Trophoblast cell (in vitro differentiated cells and primary cell): Measurements from ENCODE around the gene INTS1.

ENCODE experiments used
- DNase-seq, 2 donors: peaks; one replicate each; pipeline ENCODE4 v3.0.0-alpha.2; 2016
- H2AFZ ChIP-seq: 2 replicates; pipeline ENCODE4 v1.6.1; 2013; ENCODE audit warnings: low read length, moderate library complexity, mild to moderate bottlenecking; ENCODE audit not compliant: insufficient read depth, poor library complexity
- H2AK5ac ChIP-seq: 2 replicates; pipeline ENCODE4 v1.6.1; 2013; ENCODE audit warnings: mild to moderate bottlenecking, low read length
- H2BK120ac ChIP-seq: 2 replicates; pipeline ENCODE4 v1.6.1; 2013; ENCODE audit warnings: low read length, mild to moderate bottlenecking, moderate library complexity; ENCODE audit not compliant: insufficient read depth, poor library complexity
- H2BK12ac ChIP-seq: 2 replicates; pipeline ENCODE4 v1.6.1; 2013; ENCODE audit warnings: mild to moderate bottlenecking, low read length, moderate library complexity
- H2BK5ac ChIP-seq: 2 replicates; pipeline ENCODE4 v1.6.1; 2013; ENCODE audit warnings: low read length, low read depth, moderate library complexity, mild to moderate bottlenecking; ENCODE audit not compliant: poor library complexity
- H3K14ac ChIP-seq: 2 replicates; pipeline ENCODE4 v1.6.1; 2013; ENCODE audit warnings: mild to moderate bottlenecking, low read length
- H3K18ac ChIP-seq: 2 replicates; pipeline ENCODE4 v1.6.1; 2013; ENCODE audit warnings: mild to moderate bottlenecking, low read length
- H3K23ac ChIP-seq: 2 replicates; pipeline ENCODE4 v1.6.1; 2013; ENCODE audit warnings: low read length
- H3K27ac ChIP-seq: 2 replicates; pipeline ENCODE4 v1.5.1; 2013; ENCODE audit warnings: low read depth, mild to moderate bottlenecking, inconsistent platforms, low read length, moderate library complexity
- H3K27me3 ChIP-seq: 2 replicates; pipeline ENCODE4 v1.6.1; 2013; ENCODE audit warnings: inconsistent platforms, mild to moderate bottlenecking, low read length, moderate library complexity; ENCODE audit not compliant: insufficient read depth
- H3K36me3 ChIP-seq, 2 experiments: 1 replicate in 1 of 2; 2 replicates in 1 of 2; pipeline ENCODE4 v1.6.1; 2013; ENCODE audit warnings: low read length in 2 of 2, mild to moderate bottlenecking in 2 of 2, moderate library complexity in 1 of 2; ENCODE audit not compliant: insufficient read depth in 2 of 2, control insufficient read depth in 1 of 2
- H3K4ac ChIP-seq: 2 replicates; pipeline ENCODE4 v1.6.1; 2013; ENCODE audit warnings: low read depth, mild to moderate bottlenecking, low read length, moderate library complexity
- H3K4me1 ChIP-seq, 2 experiments: 1 replicate in 1 of 2; 2 replicates in 1 of 2; pipeline ENCODE4 v1.6.1; 2013; ENCODE audit warnings: low read length in 2 of 2, mild to moderate bottlenecking in 2 of 2, moderate library complexity in 1 of 2; ENCODE audit not compliant: insufficient read depth in 2 of 2, control insufficient read depth in 1 of 2
- H3K4me2 ChIP-seq: 2 replicates; pipeline ENCODE4 v1.6.1; 2013; ENCODE audit warnings: inconsistent platforms, mild to moderate bottlenecking, low read length, moderate library complexity
- H3K4me3 ChIP-seq: 2 replicates; pipeline ENCODE4 v1.5.1; 2013; ENCODE audit warnings: mild to moderate bottlenecking, low read depth, low read length, inconsistent platforms
- H3K79me1 ChIP-seq: one replicate; pipeline ENCODE4 v1.6.1; 2013; ENCODE audit warnings: low read length
- H3K79me2 ChIP-seq: 2 replicates; pipeline ENCODE4 v1.6.1; 2013; ENCODE audit warnings: low read length, mild to moderate bottlenecking; ENCODE audit not compliant: control insufficient read depth, insufficient read depth, poor library complexity
- H3K9ac ChIP-seq: 2 replicates; pipeline ENCODE4 v1.6.1; 2013; ENCODE audit warnings: mild to moderate bottlenecking, low read length
- H3K9me3 ChIP-seq: 2 replicates; pipeline ENCODE4 v1.6.1; 2013; ENCODE audit warnings: low read depth, mild to moderate bottlenecking, control low read depth, inconsistent platforms, low read length; ENCODE audit not compliant: insufficient read depth
- H4K12ac ChIP-seq: 2 replicates; pipeline ENCODE4 v1.6.1; 2013; ENCODE audit warnings: low read depth, mild to moderate bottlenecking, low read length, moderate library complexity
- H4K8ac ChIP-seq: 2 replicates; pipeline ENCODE4 v1.6.1; 2013; ENCODE audit warnings: low read depth, mild to moderate bottlenecking, low read length, moderate library complexity
- H4K91ac ChIP-seq: one replicate; pipeline ENCODE4 v1.6.1; 2013; ENCODE audit warnings: low read depth, mild to moderate bottlenecking, low read length, moderate library complexity
- WGBS: extraction: QIAGEN DNeasy Blood & Tissue Kit; methylation state at CpG from one replicate; pipeline ENCODE4 v1.1.7; 2013; ENCODE audit warnings: missing lambda C conversion rate; ENCODE audit not compliant: insufficient read length, insufficient coverage; ENCODE audit errors: extremely low coverage; 5-methylcytosine and 5-hydroxymethylcytosine counted together

The INTS1 gene

GRCh38 chr7:1421020-1421790 lies 83.0 kb downstream of the INTS1 start:
- no peaks in the 10 kb centered on the region for H3K27me3 ChIP-seq
- no peak overlapping the region for H2BK5ac ChIP-seq
- H4K8ac ChIP-seq, result no peak overlapping the region
- H3K14ac ChIP-seq, result no peak overlapping the region
- H2BK120ac ChIP-seq, result no peak overlapping the region
- no peak overlapping the region for H2AFZ ChIP-seq
- DNase-seq, result no peak
- WGBS, result no CpG with 5 or more reads among the region's 41 CpGs
- no peaks in the 10 kb centered on the region for H3K4me1 ChIP-seq
- no peak overlapping the region for H3K27ac ChIP-seq
- no peaks in the 10 kb centered on the region for H3K36me3 ChIP-seq
- no peaks in the 10 kb centered on the region for H3K79me1 ChIP-seq
- no peak overlapping the region for H3K18ac ChIP-seq
- H3K79me2 ChIP-seq, result no peaks in the 10 kb centered on the region
- no peak overlapping the region for H3K4me2 ChIP-seq
- no peaks in the 10 kb centered on the region for H3K9me3 ChIP-seq
- no peak overlapping the region for H2AK5ac ChIP-seq
- no peak overlapping the region for H3K9ac ChIP-seq
- H3K4ac ChIP-seq, result no peak overlapping the region
- no peak overlapping the region for H4K91ac ChIP-seq
- no peak overlapping the region for H3K4me3 ChIP-seq
- no peak overlapping the region for H4K12ac ChIP-seq
- H2BK12ac ChIP-seq, result no peak overlapping the region
- no peak overlapping the region for H3K23ac ChIP-seq
